Breast epithelium (tissue), 3 donors: ENCODE data around the gene NRXN3.

Experiments used
- CTCF ChIP-seq, 3 donors: fragments of 450-650 bp; IDR thresholded peaks; one replicate each; pipeline ENCODE4 v1.5.1; 2016 to 2017; ENCODE audit warnings: antibody characterized with exemption in 3 of 3, mild to moderate bottlenecking in 3 of 3, moderate library complexity in 3 of 3
- POLR2A ChIP-seq: fragments of 450-650 bp; IDR thresholded peaks from one replicate; pipeline ENCODE4 v1.6.1; 2016; ENCODE audit warnings: antibody characterized with exemption, mild to moderate bottlenecking, moderate library complexity
- POLR2AphosphoS5 ChIP-seq, 3 donors: sonication (generic); formaldehyde crosslinking; IDR thresholded peaks; one replicate each; pipeline ENCODE4 v1.6.1; 2017; ENCODE audit warnings: antibody characterized with exemption in 3 of 3

GRCh38 chr14:78443834-78444233 is 273.7 kb downstream of the NRXN3 start:
- no peak for TF ChIP-seq CTCF (IDR thresholded peaks at IDR 0.05)
- TF ChIP-seq POLR2A: no peak
- no peak for TF ChIP-seq POLR2AphosphoS5 (IDR thresholded peaks at IDR 0.05)
